ENCODE measurements around the gene GPR132.

Gene GPR132

GRCh38 chr14:105021656-105022275 is 43.5 kb downstream of the GPR132 start:
- DNase-seq (ENCODE audit: extremely low spot score): no peak
- POLR2A ChIA-PET: interaction anchor here (0.6 kb wide), 1 partner anchor 36 kb away, joined by 3 read pairs; no protein-coding TSS in a partner anchor
- CTCF ChIA-PET: interaction anchor here (0.8 to 4.9 kb wide), 4 partner anchors 9 to 23 kb away, joined by 3 to 30 read pairs (median 4); no protein-coding TSS in a partner anchor
- peak; percentile 33 for TF ChIP-seq CTCF (IDR thresholded peaks at IDR 0.05; ENCODE audit: control extremely low read depth, extremely low read depth, low read depth, missing control alignments)

- CTCF ChIA-PET: interaction anchor here (0.8 to 4.9 kb wide), 8 partner anchors 8 to 69 kb away, joined by 3 to 30 read pairs (median 4); no protein-coding TSS in a partner anchor
- POLR2A ChIA-PET: interaction anchor here (0.6 to 0.7 kb wide), 3 partner anchors 20 to 52 kb away, joined by 3 to 4 read pairs (median 3); no protein-coding TSS in a partner anchor
- DNase-seq (ENCODE audit: extremely low spot score): peak; percentile 99
- TF ChIP-seq CTCF (IDR thresholded peaks at IDR 0.05; ENCODE audit: control extremely low read depth, extremely low read depth, low read depth, missing control alignments): no peak
These were observed 44.2 kb downstream of the GPR132 start, which contains the start of gene CDCA4 for GRCh38 chr14:105020815-105021655. Gene CDCA4 (minus strand): TSS chr14:105021083. CDS start chr14:105011929, 9,154 bp downstream.

DNA sequence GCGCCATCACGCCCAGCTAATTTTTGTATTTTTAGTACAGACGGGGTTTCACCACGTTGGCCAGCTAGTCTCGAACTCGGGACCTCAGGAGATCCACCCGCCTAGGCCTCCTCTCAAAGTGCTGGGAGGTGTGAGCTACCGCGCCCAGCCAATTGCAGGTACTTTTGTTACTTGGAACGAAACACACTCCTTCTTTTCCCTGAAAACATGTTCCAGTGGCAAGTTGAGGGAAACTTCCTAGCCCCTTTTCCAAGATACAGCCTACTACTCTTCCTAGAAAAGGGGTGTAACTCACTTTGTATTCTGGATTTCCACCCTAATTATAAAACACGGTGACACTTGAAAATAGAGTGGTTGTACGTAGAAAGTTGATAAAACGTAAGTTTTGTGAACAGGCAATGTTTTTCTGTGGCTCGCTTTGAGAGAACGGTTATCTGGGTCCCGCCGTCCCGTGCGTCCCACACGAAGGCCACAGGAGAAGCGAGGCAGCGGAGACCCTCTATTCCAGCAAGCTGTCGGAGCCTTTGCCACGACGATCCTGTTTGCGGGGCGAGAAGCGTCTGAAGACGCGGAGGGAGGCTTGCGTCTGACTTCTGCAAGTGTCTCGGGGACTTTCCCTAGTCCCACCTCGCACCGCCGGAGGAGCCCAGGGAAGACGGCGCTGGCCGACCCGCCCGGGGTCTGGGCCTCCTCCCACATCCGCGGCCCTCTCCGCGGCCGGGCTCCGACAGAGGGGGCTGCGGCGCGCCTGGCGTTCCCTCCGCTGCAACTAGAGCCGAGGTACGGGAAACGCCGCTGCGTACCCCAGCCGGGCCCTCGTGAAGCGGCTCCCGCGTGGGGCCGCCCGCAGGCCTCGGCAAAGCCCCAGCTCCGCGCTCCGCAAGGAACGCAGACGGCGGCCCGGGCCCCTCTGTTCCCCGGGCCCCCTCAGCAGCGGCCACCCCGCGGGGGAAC is 45.1 kb downstream of the GPR132 start:
- CTCF ChIA-PET: interaction anchor here (0.9 to 4.9 kb wide), 10 partner anchors 9 to 70 kb away, joined by 3 to 30 read pairs (median 4); no protein-coding TSS in a partner anchor
- no peak for TF ChIP-seq CTCF (IDR thresholded peaks at IDR 0.05; ENCODE audit: control extremely low read depth, extremely low read depth, low read depth, missing control alignments)
- POLR2A ChIA-PET: interaction anchor here (0.6 to 0.8 kb wide), 3 partner anchors 21 to 51 kb away, joined by 3 to 4 read pairs (median 3); no protein-coding TSS in a partner anchor
- peak; percentile 57 for DNase-seq (ENCODE audit: extremely low spot score)

DNA sequence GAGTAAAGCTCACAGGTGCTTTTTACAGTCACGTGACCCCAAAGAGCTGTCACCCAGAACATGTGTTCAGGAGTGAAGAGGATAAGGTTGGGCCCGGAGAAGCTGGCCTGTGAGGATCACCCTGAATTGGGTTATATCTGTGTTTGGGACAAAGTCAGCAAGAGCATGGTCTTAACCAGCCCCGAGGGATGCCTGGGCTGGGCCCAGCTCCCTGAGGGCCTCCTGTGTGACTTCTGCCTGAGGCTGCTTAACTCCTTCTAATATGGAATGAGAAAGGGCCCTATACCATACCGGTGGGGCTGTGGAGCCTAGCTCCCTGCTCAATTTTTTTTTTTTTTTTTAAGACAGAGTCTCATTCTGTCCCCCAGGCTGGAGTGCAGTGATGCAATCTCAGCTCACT is 46.8 kb downstream of the GPR132 start:
- ChIA-PET CTCF (interaction anchor here (1.2 to 4.9 kb wide), 6 partner anchors 10 to 1812 kb away, joined by 3 to 30 read pairs (median 4); no protein-coding TSS in a partner anchor), POLR2A (no interaction called here)
- DNase-seq (ENCODE audit: extremely low spot score): peak; percentile 3
- TF ChIP-seq CTCF (IDR thresholded peaks at IDR 0.05; ENCODE audit: control extremely low read depth, extremely low read depth, low read depth, missing control alignments): no peak

- POLR2A ChIA-PET: interaction anchor here (0.5 kb wide), 1 partner anchor 42 kb away, joined by 6 read pairs; no protein-coding TSS in a partner anchor
- CTCF ChIA-PET: interaction anchor here (3.0 to 6.1 kb wide), 2 partner anchors 17 to 29 kb away, joined by 9 to 37 read pairs; no protein-coding TSS in a partner anchor
- TF ChIP-seq CTCF (IDR thresholded peaks at IDR 0.05; ENCODE audit: control extremely low read depth, extremely low read depth, low read depth, missing control alignments): no peak
- DNase-seq (ENCODE audit: extremely low spot score): no peak
These were observed 49.3 kb downstream of the GPR132 start for GRCh38 chr14:105015905-105016304.

Measured in GM10248 (cell line).